Cardiac atrium fibroblast (primary cell): ENCODE data around the gene ITGB5. TPM values are rescaled to one million over a fixed set of nuclear protein-coding genes. Genes with fewer than 3 reads are reported as not detected.

Source experiments
- total RNA-seq: library from RNA; depleted of rRNA; stranded (reverse); fragments of >200 nt; gene quantifications from 2 replicates; pipeline ENCODE4 v1.2.3, GENCODE V29; 2015

The ITGB5 gene
- 177 and 202 TPM in 2 replicates for total RNA-seq

GRCh38 chr3:124887177-124887931 lies at the start of gene ITGB5:
Gene ITGB5 (minus strand): TSS chr3:124887365. CDS start chr3:124887000, 365 bp downstream.

GRCh38 chr3:124934577-124934976 lies 47.4 kb upstream of the ITGB5 start, which contains the start of gene MUC13:
Gene MUC13 (minus strand): TSS chr3:124934751. CDS start chr3:124934712, 39 bp downstream.

DNA sequence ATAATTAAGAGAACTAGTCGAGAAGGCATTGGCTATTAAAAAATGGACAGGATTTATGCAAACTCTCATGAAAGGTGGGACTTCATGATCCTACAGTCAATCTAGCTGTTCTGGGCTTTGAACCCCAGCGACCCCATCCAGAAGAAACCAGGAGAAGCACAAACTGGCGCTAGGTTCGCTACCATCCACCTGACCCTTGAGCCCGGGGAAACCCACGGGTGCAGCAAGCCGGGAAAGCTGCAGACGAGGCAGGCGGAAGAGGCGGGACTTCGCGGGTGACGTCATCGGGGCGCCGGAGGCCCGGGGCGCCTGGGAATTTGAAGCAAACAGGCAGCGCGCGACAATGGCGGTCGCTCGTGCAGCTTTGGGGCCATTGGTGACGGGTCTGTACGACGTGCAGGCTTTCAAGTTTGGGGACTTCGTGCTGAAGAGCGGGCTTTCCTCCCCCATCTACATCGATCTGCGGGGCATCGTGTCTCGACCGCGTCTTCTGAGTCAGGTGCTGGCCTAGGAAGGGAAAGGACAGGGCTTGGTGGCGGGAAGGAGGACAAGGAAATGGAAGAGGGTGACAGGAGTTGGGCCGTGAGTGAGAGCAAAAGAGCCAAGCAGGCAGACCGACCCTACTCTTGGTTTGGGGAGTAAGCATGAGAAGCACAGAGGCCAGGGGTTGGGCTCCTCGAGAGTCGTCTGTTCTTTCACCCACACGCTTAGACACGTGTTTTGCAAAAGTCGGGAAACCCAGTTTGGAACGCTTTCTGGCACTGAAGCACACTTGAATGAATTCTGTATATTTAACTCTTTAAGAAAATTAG lies 156.8 kb downstream of the ITGB5 start, which contains the start of gene UMPS:
Gene UMPS (plus strand): TSS at position 324 of the 812 bp plus-strand sequence. CDS start 20 bp downstream, at position 344.

Other genes with a start within 250 kb of the ITGB5 start
- gene UMPS, start 156.9 kb downstream of the ITGB5 start, total RNA-seq, result 14.6 and 18.8 TPM in 2 replicates
- not detected in 2 replicates for gene MUC13, start 47.4 kb upstream of the ITGB5 start, total RNA-seq
- gene HEG1, start 168.6 kb upstream of the ITGB5 start, total RNA-seq, result 195 and 268 TPM in 2 replicates